ENCODE measurements around the gene HOXA7. TPM values are rescaled to one million over a fixed set of nuclear protein-coding genes. Genes with fewer than 3 reads are reported as not detected.

The HOXA7 gene
- total RNA-seq, 2 experiments from 2014 or later, result not detected

DNA sequence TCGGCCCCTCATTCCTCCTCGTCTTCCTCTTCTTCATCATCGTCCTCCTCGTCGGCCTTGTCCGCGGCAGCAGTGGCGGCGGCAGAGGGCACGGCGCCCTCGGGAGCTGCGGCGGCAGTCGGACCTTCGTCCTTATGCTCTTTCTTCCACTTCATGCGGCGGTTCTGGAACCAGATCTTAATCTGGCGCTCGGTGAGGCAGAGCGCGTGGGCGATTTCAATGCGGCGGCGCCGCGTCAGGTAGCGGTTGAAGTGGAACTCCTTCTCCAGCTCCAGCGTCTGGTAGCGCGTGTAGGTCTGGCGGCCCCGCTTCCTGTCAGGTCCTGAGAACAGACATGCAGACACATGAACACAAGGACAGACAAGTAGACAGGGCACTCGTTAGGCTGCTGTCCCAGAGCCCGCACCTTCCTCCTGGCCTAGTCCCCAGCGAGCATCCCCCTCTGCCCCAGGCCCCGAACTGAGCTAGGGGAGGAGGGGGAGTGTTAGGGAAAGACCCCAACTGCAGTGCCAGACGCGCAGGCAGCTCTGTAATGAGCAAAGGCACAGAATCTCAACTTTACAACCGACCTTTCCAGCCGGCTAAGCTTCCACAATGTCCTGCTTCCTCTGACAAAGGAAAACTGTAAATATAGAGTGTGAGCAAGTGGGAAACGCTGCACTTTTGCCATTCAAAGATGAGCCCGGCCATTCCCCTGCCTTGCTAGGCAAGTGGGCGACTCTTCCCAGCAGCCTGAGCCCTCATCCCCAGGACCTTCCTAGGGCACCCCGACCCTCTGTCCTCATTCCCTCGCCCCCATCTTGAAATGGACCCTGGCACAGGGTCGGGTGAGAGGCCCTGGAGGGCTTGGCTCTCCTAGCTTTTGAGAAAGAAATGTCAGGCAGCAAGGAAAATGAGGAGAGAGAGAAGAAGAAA is 1.3 kb downstream of the HOXA7 start:
- Mint-ChIP-seq H3K27ac (peak overlapping the region; percentile 42), H3K9me3 (no peaks in the 10 kb centered on the region), H3K4me3 (peak overlapping the region; percentile 31), H3K27me3 (peaks cover 89% of the 10 kb centered on the region), H3K4me1 (ENCODE audit: low read depth) (peaks cover 48% of the 10 kb centered on the region), H3K36me3 (ENCODE audit: low read depth) (no peaks in the 10 kb centered on the region)
- DNase-seq, result peak; percentile 59
- TF ChIP-seq, protein P1, sequence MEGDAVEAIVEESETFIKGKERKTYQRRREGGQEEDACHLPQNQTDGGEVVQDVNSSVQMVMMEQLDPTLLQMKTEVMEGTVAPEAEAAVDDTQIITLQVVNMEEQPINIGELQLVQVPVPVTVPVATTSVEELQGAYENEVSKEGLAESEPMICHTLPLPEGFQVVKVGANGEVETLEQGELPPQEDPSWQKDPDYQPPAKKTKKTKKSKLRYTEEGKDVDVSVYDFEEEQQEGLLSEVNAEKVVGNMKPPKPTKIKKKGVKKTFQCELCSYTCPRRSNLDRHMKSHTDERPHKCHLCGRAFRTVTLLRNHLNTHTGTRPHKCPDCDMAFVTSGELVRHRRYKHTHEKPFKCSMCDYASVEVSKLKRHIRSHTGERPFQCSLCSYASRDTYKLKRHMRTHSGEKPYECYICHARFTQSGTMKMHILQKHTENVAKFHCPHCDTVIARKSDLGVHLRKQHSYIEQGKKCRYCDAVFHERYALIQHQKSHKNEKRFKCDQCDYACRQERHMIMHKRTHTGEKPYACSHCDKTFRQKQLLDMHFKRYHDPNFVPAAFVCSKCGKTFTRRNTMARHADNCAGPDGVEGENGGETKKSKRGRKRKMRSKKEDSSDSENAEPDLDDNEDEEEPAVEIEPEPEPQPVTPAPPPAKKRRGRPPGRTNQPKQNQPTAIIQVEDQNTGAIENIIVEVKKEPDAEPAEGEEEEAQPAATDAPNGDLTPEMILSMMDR (IDR thresholded peaks at IDR 0.05), result no peak
- intact Hi-C loops (cut with micrococcal nuclease), result loop anchor here (5.0 kb wide), 2 partner anchors 42 to 87 kb away; partner anchors contain the start of gene EVX1
- POLR2A ChIA-PET, result interaction anchor here (0.6 to 1.7 kb wide), 2 partner anchors 11 kb away, joined by 3 to 4 read pairs; no protein-coding TSS in a partner anchor
- CTCF ChIA-PET, result interaction anchor here (0.7 to 2.0 kb wide), 3 partner anchors 23 to 44 kb away, joined by 3 to 6 read pairs (median 4); no protein-coding TSS in a partner anchor
- no peak for ATAC-seq

DNA sequence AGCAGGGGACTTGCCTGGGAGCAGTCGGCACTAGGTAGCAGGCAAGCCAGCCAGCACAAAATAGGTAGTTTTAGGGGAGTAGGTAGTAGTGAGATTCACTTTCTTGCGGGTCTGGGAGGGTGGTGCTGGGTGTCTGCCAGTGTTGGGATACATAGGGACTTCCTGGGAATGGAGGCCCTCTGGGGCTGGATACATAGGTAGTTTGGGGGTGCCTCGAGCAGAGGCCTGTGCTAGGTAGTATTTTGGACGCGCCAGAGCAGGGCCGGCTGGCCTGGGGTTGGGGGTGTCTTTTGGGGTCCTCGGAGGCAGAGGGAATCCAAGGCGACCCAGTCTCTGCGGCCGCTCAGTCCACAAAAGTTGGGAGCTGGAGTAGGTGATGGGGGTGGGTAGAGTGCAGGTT is 2.1 kb downstream of the HOXA7 start:
- Mint-ChIP-seq H3K9me3 (no peaks in the 10 kb centered on the region), H3K27me3 (peaks cover 88% of the 10 kb centered on the region), H3K4me3 (peak overlapping the region; percentile 28), H3K4me1 (ENCODE audit: low read depth) (peaks cover 42% of the 10 kb centered on the region), H3K36me3 (ENCODE audit: low read depth) (no peaks in the 10 kb centered on the region), H3K27ac (no peak overlapping the region)
- DNase-seq (no peak), ATAC-seq (no peak)
- intact Hi-C loops (cut with micrococcal nuclease), result no loop called here
- POLR2A ChIA-PET, result interaction anchor here (0.6 to 1.7 kb wide), 2 partner anchors 10 to 12 kb away, joined by 3 to 4 read pairs; no protein-coding TSS in a partner anchor
- TF ChIP-seq, protein P1 (IDR thresholded peaks at IDR 0.05), result no peak
- CTCF ChIA-PET, result interaction anchor here (1.3 to 2.0 kb wide), 3 partner anchors 14 to 26 kb away, joined by 3 to 6 read pairs (median 4); no protein-coding TSS in a partner anchor

DNA sequence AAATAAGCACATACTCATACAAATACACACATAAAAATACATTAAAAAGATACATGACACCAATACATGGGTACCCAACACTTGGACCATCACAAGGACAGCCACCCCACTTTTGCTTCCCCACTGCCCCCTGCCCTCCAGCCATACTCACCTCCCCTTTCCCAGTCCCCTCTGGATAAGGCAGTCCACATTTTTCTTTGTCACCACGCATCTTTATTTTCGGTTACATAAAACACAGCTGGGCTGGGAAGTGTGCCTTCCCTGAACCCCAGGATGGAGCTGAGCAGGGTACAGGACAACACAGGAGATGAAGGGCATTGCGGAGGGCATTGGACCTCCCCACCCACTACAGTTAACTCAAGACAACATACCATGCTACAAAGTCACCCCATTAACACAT is 2.9 kb downstream of the HOXA7 start:
- TF ChIP-seq, protein P1 (IDR thresholded peaks at IDR 0.05), result no peak
- no peaks in the 10 kb centered on the region for H3K9me3 Mint-ChIP-seq
- DNase-seq, result no peak
- H3K4me3 Mint-ChIP-seq, result no peak overlapping the region
- POLR2A ChIA-PET, result no interaction called here
- H3K27me3 Mint-ChIP-seq, result peaks cover 86% of the 10 kb centered on the region
- CTCF ChIA-PET, result interaction anchor here (1.3 to 6.2 kb wide), 3 partner anchors 9 to 26 kb away, joined by 3 to 63 read pairs (median 6); no protein-coding TSS in a partner anchor
- no peak for ATAC-seq
- H3K4me1 Mint-ChIP-seq (ENCODE audit: low read depth), result peaks cover 40% of the 10 kb centered on the region
- no peaks in the 10 kb centered on the region for H3K36me3 Mint-ChIP-seq (ENCODE audit: low read depth)
- no peak overlapping the region for H3K27ac Mint-ChIP-seq
- intact Hi-C loops (cut with micrococcal nuclease), result no loop called here

DNA sequence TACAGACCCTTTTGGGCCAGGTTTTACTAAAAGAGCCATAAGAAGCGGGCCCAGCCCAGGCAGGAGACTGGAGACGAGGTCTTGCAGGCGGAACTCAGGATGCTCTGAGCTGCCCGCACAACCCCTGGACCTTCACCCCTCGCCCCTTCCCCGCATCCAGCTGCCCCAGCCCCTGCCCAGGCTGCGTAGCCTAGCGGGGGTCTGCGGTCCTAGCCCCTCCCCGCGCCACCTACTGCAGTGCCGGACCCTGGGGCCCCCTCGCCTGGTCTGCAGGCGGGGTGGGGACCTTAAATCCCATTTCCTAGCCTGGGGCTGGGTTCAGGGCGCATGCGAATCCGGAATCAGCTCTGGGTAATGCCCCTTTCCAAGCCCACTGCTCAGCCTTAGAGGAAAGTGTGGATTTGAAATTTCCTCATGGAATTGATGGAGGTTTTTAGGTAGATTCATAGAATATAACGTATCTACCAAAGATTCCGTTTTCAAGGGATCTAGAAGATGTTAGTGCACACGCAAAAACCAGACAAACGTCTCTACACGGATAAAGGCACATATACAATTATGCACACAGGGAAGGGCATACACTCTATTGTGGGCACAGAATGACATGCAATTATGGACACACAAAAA is 3.5 kb downstream of the HOXA7 start:
- POLR2A ChIA-PET, result interaction anchor here (0.8 to 0.9 kb wide), 2 partner anchors 13 to 14 kb away, joined by 3 to 4 read pairs; partner anchors contain the start of gene HOXA9
- intact Hi-C loops (cut with micrococcal nuclease), result no loop called here
- Mint-ChIP-seq H3K36me3 (ENCODE audit: low read depth) (no peaks in the 10 kb centered on the region), H3K4me1 (ENCODE audit: low read depth) (peaks cover 42% of the 10 kb centered on the region), H3K27ac (no peak overlapping the region), H3K4me3 (no peak overlapping the region), H3K27me3 (peaks cover 86% of the 10 kb centered on the region), H3K9me3 (no peaks in the 10 kb centered on the region)
- CTCF ChIA-PET, result interaction anchor here (1.0 to 6.2 kb wide), 6 partner anchors 9 to 470 kb away, joined by 3 to 63 read pairs (median 3); no protein-coding TSS in a partner anchor
- ATAC-seq (no peak), DNase-seq (no peak)
- TF ChIP-seq, protein P1 (IDR thresholded peaks at IDR 0.05), result no peak

Data from activated CD8-positive, alpha-beta T cell treated with anti-CD3 and anti-CD28 coated beads for 36 hours (primary cell).